Activated CD4-positive, alpha-beta T cell treated with anti-CD3 and anti-CD28 coated beads for 1 hour (primary cell): ENCODE results near the gene PODN.

Experiments used
- DNase-seq: peaks from one replicate; pipeline ENCODE4 v3.0.0-alpha.2; 2020

PODN gene

GRCh38 chr1:53061859-53062707 lies at the start of gene PODN:
Gene PODN (plus strand): TSS chr1:53062213. CDS start chr1:53069856, 7,643 bp downstream.
- no peak for DNase-seq

GRCh38 chr1:53014791-53015507 lies 47.1 kb upstream of the PODN start:
- peak; percentile 62 for DNase-seq

- DNase-seq = no peak
Observed at GRCh38 chr1:53015508-53015860, 46.5 kb upstream of the PODN start.

DNA sequence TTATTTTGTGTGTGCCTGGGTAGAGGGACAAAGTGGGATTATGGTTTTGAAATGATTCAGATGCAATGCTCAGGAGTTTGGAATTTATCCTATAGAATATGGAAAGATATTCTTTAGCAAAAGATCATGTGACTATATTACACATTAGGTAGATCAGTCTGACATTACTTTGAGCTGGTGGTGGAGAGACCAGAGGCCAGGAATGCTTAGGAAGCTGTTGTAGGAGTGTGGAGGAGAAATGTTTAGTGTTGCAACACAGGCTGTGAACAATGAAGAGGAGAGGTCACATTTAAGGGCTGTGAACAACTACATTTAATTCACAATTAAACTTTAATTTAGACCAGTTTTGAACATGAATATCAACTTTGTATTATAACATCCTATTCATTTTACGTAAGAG lies 45.3 kb upstream of the PODN start:
- DNase-seq = no peak

DNA sequence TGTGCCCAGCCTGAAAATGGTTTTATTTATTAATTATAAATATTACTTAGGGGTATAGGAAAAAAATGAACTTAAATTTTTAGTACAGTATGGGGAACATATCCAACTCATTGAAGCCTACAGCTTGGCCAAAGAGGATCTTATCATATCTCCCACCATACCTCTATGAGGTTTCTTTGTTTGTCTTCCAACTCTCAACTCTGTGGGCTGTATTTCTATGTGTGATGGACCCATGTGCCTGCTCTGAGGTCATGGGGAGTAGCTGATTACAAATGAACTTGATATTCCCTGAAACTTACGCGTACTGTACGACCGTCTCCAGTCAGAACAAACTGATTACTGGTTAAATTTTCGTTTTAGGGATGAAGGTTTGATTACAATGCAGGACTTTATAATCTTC lies 41.4 kb upstream of the PODN start:
- no peak for DNase-seq

DNA sequence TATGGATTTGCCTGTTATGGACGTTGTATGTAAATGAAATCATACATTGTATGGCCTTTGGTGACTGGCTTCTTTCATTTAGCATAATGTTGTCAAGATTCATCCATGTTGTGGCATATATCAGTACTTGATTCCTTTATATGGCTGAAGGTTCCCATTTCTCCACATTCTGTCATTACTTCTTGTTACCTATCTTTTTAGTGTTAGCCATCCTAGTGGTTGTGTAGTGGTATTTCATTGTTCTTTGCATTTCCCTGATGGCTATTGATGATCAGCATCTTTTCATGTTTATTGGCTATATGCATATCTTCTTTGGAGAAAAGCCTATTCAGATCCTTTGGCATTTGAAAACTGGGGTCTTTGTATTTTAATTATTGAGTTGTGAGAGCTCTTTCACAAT lies 39.8 kb upstream of the PODN start:
- no peak for DNase-seq

DNA sequence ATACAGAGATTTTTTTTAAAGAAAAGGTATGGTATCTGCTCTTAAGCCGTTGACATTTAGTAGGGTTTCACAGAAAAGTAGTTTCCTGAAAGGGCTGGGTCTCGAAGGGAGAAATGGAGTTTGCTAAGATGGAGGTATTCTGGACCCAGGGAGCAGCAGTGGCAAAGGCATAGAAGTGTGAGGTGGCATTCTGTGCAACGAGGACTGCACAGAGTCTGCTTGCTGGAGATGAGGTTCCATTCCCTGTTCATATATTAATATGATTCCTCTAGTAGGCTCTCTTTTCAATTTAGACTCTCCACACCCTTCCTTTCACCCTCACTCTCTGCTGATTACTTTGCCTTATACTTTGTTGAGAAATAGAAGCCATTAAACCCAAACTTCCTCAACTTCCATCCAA lies 38.5 kb upstream of the PODN start:
- no peak for DNase-seq

- DNase-seq = no peak
Observed at GRCh38 chr1:53024117-53024516, 37.9 kb upstream of the PODN start.

DNA sequence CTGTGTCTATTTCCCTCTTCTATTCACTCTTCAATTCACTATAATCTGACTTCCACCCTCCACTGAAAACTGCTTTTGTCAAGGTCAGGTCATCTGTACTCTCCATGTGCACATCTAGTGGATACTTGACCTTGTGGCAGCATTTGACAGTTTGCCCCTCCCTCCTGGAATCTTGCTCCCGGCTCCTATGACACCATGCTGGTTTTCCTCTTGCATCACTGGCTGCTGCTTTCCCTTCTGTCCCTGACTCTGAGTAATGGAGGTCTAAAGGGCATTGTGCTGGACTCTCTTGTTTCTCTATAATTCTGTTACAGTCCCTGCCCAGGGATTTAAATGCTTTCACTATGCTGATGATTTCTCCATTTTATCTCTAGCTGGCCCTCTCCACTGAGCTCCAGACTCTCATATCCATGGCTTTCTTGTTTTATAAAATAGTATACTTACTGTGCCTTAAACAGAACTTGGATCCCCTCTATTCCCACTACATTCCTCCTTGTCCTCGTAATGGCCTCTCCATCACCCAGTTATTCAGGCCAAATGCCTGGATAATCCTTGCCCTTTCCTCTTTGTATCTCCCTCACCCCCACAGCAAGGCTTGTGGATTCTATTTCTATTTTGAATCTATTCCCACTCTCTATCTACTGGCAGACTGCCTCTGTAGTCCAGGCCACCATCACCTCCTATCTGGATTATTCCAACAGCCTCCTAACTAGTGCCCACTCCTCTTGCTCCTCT lies 36.8 kb upstream of the PODN start:
- DNase-seq = no peak

DNA sequence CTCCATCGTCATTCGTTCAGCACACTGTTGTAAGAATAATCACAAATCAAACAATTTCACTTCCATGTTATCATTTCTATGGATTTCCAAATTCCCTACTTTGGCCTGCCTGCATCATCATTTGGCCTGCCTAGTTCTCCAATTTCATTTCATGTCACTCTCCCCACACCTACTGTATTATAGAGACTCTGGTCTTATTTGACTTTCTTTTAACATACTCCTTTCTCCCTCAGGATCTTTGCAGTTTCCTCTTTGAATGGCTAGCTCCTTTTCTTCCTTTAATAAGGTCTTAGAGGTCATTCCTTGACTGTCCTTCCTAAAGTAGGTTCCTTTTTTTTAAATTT lies 36.3 kb upstream of the PODN start:
- DNase-seq = no peak

- DNase-seq = no peak
Observed at GRCh38 chr1:53026254-53026653, 35.8 kb upstream of the PODN start.

DNA sequence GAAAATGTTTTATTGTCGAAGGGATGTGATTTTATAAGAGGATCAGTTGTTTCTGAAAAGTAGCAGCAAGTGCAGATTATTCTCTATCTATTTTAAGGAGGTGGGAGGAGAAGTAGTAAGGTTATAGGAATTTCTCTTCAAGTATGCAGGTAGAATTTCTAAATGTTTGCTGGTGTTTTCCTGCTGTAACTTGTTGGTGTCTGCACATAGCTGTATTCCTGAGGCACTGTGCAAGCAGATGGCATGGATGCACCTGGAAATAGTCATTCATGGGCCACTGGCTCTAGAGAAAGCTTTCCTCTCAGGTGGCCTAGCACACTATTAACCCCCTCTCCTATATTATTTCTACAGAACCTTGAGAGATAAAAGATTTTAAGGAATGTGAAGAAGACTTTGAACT lies 30.3 kb upstream of the PODN start:
- DNase-seq = no peak

DNA sequence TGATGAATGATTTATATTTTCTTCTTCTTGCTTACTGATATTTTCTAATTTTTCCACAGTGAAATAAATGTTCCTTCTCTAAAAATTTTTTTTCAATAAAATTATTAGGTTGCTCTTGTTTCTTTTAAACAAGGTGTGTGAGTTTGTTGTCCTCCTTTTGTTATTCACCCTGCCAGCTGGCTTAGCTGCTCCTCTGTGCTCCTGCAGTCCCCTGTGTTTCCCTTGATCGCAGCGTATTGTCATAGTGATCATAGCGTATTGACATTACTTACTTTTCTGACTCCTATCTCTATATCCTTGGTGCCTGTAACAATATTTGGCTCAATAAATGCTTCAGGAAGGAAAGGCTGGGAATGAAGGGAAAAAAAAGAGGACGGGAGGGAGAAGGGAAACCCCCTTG lies 24.9 kb upstream of the PODN start:
- no peak for DNase-seq

DNA sequence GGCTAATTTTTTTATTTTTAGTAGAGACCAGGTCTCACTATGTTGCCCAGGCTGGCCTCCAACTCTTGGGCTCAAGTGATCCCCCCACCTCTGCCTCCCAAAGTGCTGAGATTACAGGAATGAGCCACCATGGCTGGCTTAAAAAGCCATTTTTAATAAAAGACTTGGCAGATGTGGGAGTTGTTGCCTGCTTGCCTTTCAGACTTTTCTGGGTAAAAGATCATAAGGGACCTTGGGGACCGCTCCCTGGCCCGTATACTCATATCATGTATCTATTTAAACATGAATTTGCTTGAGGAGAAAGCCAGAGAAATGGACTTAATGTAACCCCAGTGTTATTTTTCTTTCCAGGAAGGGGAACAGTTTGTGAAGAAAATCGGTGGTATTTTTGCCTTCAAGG lies 23.4 kb upstream of the PODN start:
- no peak for DNase-seq

DNA sequence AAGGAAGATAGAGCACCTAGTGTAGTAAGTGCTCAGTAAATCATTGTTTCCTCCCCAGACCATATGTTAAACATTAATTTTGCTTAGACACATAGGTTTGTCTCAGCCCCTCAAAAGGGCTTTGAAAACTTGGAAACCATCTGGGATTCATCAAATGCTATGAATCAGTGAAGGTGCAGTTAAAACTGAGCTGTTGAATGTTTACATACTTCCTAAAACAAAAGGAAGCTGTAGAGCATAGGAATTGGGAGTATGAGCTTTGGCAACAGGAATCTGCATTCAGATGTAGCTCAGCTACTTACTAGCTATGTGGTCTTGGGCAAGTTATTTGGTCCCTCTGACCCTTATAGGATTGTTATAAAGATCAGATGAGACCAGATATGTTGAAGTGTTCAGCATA lies 18.7 kb upstream of the PODN start:
- no peak for DNase-seq

GRCh38 chr1:53044926-53045325 lies 17.1 kb upstream of the PODN start:
- no peak for DNase-seq

DNA sequence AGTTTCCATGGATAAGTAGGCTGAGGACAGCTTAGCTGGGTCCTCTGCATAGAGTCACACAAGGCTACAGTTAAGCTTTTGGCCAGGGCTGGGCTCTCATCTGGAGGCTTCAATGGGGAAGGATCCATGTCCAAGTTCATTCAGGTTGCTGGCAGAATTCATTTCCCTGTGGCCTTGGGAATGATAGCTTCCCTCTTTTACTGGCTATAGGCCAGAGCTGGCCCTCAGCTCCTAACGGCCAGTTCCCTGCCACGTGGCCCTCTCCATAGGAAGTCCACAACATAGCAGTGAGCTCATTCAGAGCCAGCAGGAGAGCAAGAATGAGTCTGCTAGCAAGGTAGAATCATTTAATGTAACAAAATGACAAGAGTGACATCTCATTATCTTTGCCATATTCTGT lies 15.1 kb upstream of the PODN start:
- no peak for DNase-seq

DNA sequence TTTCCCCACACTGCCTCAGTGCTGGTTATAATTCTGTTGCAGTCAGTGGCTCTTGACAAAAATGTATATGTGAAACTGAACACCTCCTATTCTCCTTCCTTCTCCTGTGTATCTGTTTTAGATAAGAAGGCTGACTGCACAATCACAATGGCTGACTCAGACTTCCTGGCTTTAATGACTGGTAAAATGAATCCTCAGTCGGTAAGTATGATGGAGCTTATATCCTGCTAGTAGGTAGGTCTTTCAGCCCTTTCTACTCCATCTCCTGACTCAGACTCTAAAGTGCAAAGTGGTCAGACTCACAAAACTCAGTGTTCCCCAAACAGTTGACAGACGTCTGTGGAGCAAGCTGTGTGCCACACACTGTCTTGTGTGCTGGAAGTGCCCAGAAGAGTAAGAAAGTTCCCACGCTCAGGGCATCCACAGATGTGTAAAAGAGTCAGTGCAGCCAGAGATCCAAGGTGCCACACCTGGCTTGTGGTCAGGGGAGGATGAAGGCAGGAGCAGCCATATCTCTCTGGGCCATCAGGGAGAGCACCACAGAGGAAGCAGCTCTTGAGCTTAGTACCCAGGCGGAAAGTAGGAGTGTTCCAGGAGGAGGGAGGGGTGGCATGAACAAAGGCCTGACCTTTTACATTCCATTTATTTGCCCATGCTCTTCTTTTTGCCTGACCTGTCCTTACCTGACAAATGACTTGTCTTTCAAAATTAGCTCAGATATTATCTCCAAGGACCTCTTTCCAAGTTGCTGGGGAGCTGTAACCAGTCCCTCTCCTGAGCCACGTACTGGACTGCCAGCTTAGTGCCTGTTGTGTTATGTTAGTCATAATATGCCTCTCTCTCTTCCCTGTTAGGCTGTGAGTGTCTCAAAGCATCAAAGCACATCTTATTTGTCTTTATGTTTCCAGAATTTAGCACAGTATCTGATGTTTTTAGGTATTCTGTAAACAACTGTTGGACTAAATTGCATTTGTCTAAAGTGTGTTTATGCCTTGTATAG lies 14.0 kb upstream of the PODN start:
- no peak for DNase-seq

DNA sequence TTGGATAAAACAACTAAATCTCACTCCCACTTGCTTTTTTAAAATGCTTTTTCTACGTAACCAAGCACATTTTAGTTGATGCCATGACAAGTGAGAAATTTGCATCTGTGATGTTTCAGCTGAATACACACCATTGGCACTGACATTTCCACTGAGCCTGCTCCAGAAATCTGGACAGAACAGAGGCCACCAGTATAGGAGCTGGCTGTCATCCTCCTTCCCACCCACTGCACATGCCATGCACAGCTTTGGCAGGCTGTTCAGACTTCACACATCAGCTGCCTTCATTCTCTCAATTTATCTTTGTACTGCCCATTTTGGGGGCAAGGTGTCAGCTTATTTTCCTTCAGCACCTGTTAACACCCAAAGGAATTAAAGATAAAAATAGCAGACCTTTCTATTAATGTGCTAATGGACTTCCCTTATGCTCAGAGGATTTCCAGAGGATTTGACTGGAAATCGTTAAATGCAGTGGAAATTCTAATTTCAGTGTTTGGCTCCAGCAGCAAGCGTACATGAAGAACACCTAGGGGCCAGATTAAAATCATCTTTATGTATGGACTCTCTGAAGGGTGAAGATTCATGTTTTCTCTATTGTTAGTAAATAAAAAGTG lies 12.9 kb upstream of the PODN start:
- DNase-seq = no peak

DNA sequence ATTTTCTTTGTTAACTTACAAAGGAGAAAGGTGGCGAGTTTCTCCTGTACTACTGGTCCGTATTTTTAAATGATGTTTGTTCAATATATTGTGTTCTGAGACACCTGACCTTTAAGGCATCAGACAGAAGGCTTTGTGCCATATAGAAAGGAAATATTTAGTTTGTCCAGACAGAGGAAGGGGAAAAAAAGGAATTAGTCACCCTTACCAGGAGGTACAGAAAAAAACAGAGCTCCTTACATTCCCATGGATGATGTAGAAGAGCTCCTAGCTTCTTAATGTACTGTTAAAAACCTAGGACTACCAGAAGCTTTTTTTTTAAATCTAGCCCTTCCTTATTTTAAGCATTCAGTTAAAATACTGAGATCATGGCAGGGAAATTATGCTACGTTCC lies 12.4 kb upstream of the PODN start:
- no peak for DNase-seq

DNA sequence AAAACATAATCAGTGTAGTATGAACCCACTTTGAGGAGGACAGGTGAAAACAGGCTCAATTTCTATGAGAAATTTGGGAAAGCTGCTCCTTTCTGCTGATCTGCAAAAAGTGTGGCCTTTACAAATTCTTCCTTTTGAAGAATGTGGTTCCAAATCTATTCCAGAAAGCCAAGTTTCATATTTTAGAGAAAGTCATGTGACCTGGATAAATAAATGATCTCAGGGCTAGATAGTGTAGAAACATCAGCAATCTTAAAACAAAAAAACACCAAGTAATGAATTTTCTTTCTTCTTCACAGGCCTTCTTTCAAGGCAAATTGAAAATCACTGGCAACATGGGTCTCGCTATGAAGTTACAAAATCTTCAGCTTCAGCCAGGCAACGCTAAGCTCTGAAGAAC lies 11.7 kb upstream of the PODN start:
- DNase-seq = no peak

GRCh38 chr1:53051676-53052075 lies 10.3 kb upstream of the PODN start:
- DNase-seq = no peak
